Measurements from ENCODE around the gene AQP5. TPM values are rescaled to one million over a fixed set of nuclear protein-coding genes. Genes with fewer than 3 reads are reported as not detected.

The AQP5 gene
- total and polyA plus RNA-seq, 2 of the 8 experiments (the other 6 are each of a cell fraction or from before 2014, with no cell fraction given) = 2.5 to 3.2 TPM

DNA sequence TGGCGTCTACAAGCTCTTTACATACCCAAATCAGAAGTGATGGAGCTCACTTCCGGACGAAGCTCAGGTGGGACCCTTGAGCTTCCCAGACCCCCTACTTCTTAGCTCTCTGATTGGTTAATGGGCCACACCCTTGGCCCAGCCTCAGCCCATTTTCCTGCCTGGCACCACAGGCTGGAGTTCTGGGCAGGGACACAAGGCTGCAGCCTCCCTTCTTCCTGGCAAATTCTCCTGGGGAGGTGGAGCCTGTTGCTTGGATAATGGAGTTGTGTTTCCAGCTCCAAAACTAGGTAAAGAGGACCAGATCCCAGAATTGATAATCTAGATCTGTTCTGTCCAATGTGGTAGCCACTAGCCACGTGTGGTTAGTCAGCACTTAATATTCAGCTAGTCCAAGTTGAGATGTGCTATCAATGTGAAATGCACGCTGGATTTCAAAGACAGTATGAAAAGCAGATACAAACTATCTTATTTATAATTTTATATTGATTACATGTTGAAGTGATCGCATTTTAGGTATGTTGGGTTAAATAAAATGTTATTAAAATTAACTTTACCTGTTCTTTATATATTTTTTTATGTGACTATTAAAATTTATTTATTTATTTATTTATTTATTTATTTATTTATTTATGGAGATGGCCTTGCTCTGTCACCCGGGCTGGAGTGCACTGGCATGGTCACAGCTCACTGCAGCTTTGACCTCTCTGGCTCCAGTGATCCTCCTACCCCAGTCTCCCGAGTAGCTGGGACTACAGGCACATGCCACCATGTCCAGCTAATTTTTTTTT, 45.3 kb upstream of the AQP5 start:
- H4K91ac ChIP-seq (replicated peaks; ENCODE audit: insufficient read length, low read length) = no peak overlapping the region
- H2AFZ ChIP-seq (ENCODE audit: low read length) = no peak overlapping the region
- no peak overlapping the region for H3K56ac ChIP-seq (replicated peaks; ENCODE audit: insufficient read length, low read depth, low read length)
- no peak overlapping the region for H4K8ac ChIP-seq (ENCODE audit: extremely low read depth, insufficient read depth, low read length)
- H3K23me2 ChIP-seq (ENCODE audit: low read depth, low read length) = no peaks in the 10 kb centered on the region
- peaks cover 0 to 8% (median 3%) of the 10 kb centered on the region in 4 experiments; a peak in 3 of 7 replicates for H3K4me1 ChIP-seq (replicated peaks in 1 of 4; ENCODE audit: control insufficient read depth in 3 of 4, insufficient read depth in 4 of 4, low read length in 3 of 4)
- no peak overlapping the region; the same call in 1 of the 2 replicates for H3K18ac ChIP-seq (ENCODE audit: extremely low read depth, low read length)
- no peak overlapping the region for H2BK5ac ChIP-seq (ENCODE audit: low read depth, low read length)
- no peak overlapping the region for H2AK5ac ChIP-seq (ENCODE audit: low read depth, low read length)
- no peak overlapping the region for H2BK12ac ChIP-seq (ENCODE audit: low read depth, low read length)
- H4K5ac ChIP-seq (ENCODE audit: insufficient read length, low read depth, low read length) = no peak overlapping the region
- no peak overlapping the region for H3K4ac ChIP-seq (replicated peaks; ENCODE audit: insufficient read length, low read depth, low read length)
- H3K23ac ChIP-seq (ENCODE audit: insufficient read length) = no peak overlapping the region
- no peaks in the 10 kb centered on the region for H4K20me1 ChIP-seq (replicated peaks in 1 of 2; ENCODE audit: control insufficient read depth in 1 of 2, insufficient read depth in 2 of 2, low read length in 2 of 2)
- H2BK15ac ChIP-seq (ENCODE audit: low read length) = no peak overlapping the region
- H3K14ac ChIP-seq (ENCODE audit: insufficient read length) = no peak overlapping the region
- DNase-seq (ENCODE audit: low read depth in 1 of 2, low spot score in 2 of 2) (no peak), FAIRE-seq (no peak)
- H3K4me3 ChIP-seq (ENCODE audit: extremely low read depth in 1 of 4, insufficient read depth in 2 of 4, low read depth in 3 of 4, low read length in 4 of 4) = no peak overlapping the region
- 82% methylated on average over 8 of the region's 8 CpGs; no CpG with 5 or more reads in 1 of the 2 experiments for WGBS, 2 experiments (ENCODE audit: extremely low coverage in 1 of 2, insufficient coverage in 1 of 2, insufficient read length in 1 of 2, insufficient replicate concordance in 2 of 2, low coverage in 1 of 2, low lambda C conversion rate in 2 of 2, missing lambda C conversion rate in 1 of 2)
- H3K36me3 ChIP-seq (ENCODE audit: control insufficient read depth in 2 of 4, insufficient read depth in 4 of 4, low read length in 3 of 4) = no peaks in the 10 kb centered on the region
- CTCF ChIA-PET (ENCODE audit: partially characterized antibody) = interaction anchor here (1.0 to 2.9 kb wide), 7 partner anchors 13 to 50 kb away, joined by 3 to 13 read pairs (median 4); no protein-coding TSS in a partner anchor
- H3K4me2 ChIP-seq (ENCODE audit: insufficient read depth in 1 of 2, low read depth in 2 of 2, low read length in 2 of 2) = no peak overlapping the region
- H3K79me1 ChIP-seq (ENCODE audit: low read depth, low read length) = no peaks in the 10 kb centered on the region
- no peaks in the 10 kb centered on the region for H3K9me3 ChIP-seq (ENCODE audit: insufficient read depth in 2 of 2, low read depth in 1 of 2, low read length in 1 of 2)
- H3K79me2 ChIP-seq (ENCODE audit: control insufficient read depth in 1 of 2, insufficient read depth in 2 of 2, low read length in 2 of 2) = no peaks in the 10 kb centered on the region
- no peak overlapping the region for H2BK20ac ChIP-seq (ENCODE audit: low read length)
- POLR2A ChIA-PET (ENCODE audit: partially characterized antibody) = no interaction called here
- H3K27me3 ChIP-seq (replicated peaks in 1 of 4; ENCODE audit: control insufficient read depth in 3 of 4, extremely low read depth in 1 of 4, insufficient read depth in 3 of 4, low read length in 3 of 4) = no peaks in the 10 kb centered on the region; a peak in 2 of 7 replicates
- no peak overlapping the region for H3K27ac ChIP-seq (ENCODE audit: low read depth, low read length)
- no peak overlapping the region for H2BK120ac ChIP-seq (replicated peaks; ENCODE audit: low read depth, low read length)
- no peak overlapping the region for H3K9ac ChIP-seq (replicated peaks in 1 of 4; ENCODE audit: extremely low read depth in 1 of 4, low read depth in 3 of 4, low read length in 3 of 4)
- no peak for TF ChIP-seq GTF2F1 (IDR thresholded peaks at IDR 0.05; ENCODE audit: borderline replicate concordance, low read depth, low read length)
- TF ChIP-seq, protein P1, sequence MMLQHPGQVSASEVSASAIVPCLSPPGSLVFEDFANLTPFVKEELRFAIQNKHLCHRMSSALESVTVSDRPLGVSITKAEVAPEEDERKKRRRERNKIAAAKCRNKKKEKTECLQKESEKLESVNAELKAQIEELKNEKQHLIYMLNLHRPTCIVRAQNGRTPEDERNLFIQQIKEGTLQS (IDR thresholded peaks at IDR 0.05; ENCODE audit: insufficient read depth, low read depth, low read length) = no peak
- no peak for TF ChIP-seq HDAC2 (IDR thresholded peaks at IDR 0.05; ENCODE audit: borderline replicate concordance in 1 of 2, low read depth in 2 of 2, low read length in 2 of 2)
- TF ChIP-seq RNF2 (IDR thresholded peaks at IDR 0.05; ENCODE audit: borderline replicate concordance, low read depth, low read length, missing control alignments, poor library complexity, severe bottlenecking) = no peak
- no peak for TF ChIP-seq CHD1 (IDR thresholded peaks at IDR 0.05; ENCODE audit: low read depth, low read length)
- no peak for TF ChIP-seq BCL11A (IDR thresholded peaks at IDR 0.05; ENCODE audit: low read depth in 2 of 2, low read length in 2 of 2)
- no peak for TF ChIP-seq BRCA1 (IDR thresholded peaks at IDR 0.05; ENCODE audit: low read depth, low read length)
- TF ChIP-seq SAP30 (IDR thresholded peaks at IDR 0.05; ENCODE audit: insufficient read depth, insufficient replicate concordance, low read length) = no peak
- TF ChIP-seq SIN3A (conservative IDR thresholded peaks at IDR 0.05 in 1 of 2, IDR thresholded peaks at IDR 0.05 in 1 of 2; ENCODE audit: low read depth in 1 of 2, low read length in 2 of 2) = no peak
- no peak for TF ChIP-seq POLR2A (IDR thresholded peaks at IDR 0.05; ENCODE audit: control extremely low read depth in 1 of 2, low read depth in 2 of 2, low read length in 2 of 2)
- TF ChIP-seq BACH1 (IDR thresholded peaks at IDR 0.05; ENCODE audit: low read length) = no peak

Data from H1 (cell line).